NCI-H524 (cell line): ENCODE data around the gene AOC1.
"Not testable (repeated sequence)": the region's sequence is repeated elsewhere in the genome, so short reads cannot be mapped to it uniquely, and the experiment has no call there.

Experiments
- DNase-seq, 2 experiments: peaks; one replicate each; lab custom pipeline; 2025; lab: John Stamatoyannopoulos, UW

The AOC1 gene, protein sequence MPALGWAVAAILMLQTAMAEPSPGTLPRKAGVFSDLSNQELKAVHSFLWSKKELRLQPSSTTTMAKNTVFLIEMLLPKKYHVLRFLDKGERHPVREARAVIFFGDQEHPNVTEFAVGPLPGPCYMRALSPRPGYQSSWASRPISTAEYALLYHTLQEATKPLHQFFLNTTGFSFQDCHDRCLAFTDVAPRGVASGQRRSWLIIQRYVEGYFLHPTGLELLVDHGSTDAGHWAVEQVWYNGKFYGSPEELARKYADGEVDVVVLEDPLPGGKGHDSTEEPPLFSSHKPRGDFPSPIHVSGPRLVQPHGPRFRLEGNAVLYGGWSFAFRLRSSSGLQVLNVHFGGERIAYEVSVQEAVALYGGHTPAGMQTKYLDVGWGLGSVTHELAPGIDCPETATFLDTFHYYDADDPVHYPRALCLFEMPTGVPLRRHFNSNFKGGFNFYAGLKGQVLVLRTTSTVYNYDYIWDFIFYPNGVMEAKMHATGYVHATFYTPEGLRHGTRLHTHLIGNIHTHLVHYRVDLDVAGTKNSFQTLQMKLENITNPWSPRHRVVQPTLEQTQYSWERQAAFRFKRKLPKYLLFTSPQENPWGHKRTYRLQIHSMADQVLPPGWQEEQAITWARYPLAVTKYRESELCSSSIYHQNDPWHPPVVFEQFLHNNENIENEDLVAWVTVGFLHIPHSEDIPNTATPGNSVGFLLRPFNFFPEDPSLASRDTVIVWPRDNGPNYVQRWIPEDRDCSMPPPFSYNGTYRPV

DNA sequence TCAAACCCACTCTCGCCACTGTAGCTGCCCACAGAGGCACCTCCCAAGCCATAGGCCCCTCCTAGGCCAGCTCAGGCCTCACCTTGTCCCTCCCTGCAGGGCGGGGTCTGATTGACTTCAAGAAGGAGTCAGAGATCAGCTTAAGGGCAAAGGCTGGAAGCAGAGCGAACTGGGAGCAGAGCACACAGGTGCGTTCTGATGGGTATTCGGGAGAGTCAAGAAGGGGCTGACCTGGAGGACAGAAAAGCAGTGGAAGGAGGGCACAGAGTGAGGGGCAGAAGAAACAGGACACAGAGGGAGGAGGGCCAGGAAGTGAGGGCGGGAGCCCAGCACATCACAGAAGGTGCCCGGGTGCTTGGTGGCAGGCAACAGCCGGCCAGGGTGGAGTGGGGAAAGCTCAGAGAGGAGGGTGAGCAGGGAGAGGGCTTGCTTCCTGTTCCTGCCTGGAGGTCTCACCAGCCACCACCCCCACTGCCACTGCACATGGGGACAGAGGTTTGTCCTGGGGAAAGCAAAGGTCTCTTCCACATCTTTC is at the start of gene AOC1:
Gene AOC1 (plus strand): TSS at position 147 of the 535 bp plus-strand sequence. CDS start 3,954 bp downstream, outside the sequence.
- DNase-seq: no peak

DNA sequence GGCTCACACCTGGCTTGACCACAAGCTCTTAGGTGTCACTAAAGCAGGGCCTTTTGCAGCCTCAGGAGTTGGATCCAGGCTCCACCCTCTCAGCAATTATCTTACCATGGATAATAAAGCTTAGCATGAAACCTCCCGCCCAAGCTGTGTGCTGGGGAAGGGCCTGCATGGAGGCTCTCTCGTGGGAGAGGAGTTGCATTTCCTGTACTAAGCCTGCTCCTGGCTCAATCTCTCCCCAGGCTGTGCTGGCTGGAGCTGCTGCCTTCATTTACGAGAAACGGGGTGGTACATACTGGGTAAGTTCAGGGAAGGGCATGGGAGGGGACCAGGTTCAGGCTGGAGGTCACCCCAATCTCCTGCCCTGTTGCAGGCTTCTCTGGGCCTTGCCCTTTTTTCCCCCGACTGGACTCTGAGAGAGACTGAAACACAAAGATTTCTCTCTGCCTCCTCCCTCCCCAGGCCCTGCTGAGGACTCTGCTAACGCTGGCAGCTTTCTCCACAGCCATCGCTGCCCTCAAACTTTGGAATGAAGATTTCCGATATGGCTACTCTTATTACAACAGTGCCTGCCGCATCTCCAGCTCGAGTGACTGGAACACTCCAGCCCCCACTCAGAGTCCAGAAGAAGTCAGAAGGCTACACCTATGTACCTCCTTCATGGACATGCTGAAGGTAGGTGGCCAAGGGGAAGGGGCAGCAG is 49.0 kb upstream of the AOC1 start:
- DNase-seq: no peak

DNA sequence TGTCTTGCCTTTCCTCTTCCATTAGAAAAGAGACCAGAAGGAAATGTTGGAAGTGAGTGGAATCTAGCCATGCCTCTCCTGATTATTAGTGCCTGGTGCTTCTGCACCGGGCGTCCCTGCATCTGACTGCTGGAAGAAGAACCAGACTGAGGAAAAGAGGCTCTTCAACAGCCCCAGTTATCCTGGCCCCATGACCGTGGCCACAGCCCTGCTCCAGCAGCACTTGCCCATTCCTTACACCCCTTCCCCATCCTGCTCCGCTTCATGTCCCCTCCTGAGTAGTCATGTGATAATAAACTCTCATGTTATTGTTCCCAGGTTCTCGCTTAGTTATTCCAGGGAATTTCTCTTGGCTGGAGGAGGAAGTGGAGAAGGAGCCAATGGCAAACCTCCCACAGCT is 47.5 kb upstream of the AOC1 start:
- DNase-seq: no peak

DNA sequence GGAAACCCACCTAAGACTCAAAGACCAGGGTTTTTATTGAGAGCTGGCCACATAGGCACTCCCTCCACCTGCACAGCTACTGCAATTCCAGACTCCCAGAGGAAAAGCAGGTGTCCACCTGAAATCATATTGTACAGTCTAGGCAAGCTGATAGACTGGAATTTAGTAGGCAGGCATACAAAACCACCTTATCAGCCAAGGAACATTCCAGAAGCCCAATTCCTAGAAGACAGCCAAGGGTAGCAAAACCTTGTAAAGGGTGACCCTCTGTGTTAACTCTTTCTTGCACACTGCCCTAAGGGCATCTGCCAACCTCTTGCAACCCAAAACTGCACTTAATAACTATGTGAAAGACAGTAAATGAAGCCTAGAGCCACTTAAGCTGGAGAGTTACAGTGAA is 46.5 kb upstream of the AOC1 start:
- no peak for DNase-seq

DNA sequence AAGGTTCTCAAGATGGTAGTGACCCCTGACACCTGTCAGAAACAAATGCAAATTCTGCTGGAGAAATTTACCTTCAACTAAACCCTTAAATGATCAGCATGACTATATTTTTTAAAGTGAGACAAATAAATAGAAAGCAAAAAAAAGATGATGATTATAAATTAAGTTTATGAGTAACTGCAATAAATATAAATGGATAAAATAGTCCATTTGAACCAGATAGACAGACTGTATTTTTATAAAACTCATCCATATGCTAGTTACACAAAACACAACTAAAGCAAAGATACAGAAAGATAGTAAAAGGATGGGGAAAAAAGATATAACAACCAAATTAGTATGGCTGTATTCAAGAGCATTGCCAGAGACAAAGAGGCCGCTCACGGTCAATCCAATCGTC is 45.9 kb upstream of the AOC1 start:
- DNase-seq: no peak

DNA sequence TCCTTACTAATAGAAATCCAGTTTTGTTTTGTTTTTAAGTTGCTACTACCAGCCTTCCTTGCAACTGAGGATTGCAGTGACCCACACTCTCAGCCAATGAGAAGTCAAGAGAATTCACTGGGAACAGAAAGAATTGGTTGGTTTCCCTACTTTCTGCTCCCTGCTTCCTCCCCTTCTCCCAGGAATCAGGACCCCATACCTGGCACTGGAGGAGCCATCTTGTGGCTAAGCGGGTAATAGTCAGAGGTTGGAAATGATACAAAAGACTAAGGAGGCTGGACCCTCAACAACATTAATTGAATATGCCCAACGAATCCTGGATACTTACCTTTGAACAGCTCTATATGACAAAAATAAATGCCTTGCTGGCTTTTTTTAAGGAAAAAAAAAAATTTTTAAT is 45.5 kb upstream of the AOC1 start:
- no peak for DNase-seq

DNA sequence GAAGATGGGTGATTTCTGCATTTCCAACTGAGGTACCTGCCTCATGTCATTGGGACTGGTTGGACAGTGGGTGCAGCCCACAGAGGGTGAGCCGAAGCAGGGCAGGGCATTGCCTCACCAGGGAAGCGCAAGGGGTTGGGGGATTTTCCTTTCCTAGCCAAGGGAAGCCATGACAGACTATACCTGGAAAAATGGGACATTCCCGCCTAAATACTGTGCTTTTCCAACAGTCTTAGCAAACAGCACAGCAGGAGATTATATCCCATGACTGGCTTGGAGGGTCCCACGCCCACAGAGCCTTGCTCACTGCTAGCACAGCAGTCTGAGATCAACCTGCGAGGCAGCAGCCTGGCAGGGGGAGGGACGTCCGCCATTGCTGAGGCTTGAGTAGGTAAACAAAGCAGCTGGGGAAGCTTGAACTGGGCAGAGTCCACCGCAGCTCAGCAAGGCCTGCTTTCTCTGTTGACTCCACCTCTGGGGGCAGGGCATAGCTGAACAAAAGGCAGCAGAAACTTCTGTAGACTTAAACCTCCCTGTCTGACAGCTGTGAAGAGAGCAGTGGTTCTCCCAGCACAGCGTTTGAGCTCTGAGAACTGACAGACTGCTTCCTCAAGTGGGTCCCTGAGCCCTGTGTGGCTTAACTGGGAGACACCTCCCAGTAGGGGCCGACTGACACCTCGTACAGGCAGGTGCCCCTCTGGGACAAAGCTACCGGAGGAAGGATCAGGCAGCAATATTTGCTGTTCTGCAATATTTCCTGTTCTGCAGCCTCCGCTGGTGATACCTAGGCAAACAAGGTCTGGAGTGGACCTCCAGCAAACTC is 44.5 kb upstream of the AOC1 start:
- not testable (repeated sequence) for DNase-seq

DNA sequence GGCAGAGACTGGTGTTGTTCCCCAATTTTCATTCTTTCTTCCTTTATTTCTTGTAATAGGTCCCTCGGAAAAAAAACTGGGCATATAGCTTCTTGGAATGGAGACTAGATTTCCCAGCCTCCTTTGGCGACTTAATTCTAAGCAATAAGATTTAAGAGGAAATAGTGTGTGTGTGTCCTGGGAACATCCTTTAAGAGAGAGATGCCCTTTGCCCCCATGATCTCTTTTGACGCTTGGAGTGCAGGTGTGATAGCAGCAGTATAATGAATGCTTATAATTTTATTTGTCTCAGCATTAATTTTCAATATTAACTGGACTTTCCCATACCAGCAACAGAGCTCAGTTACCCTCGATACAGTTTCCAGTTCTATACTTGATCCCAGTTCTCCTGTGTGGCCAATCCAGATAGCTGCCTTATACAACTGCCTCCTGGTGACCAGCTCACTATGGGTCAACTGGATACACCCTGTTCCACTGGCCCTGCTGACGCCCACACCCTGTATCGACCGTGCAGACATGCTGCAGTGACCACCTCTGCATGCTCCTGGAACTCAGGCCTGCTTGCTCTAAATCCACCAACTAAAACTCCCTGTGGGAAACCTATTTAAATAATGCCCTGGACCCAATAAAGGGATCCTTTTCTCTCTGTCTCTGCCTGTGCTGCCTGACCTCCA is 37.9 kb upstream of the AOC1 start:
- no peak for DNase-seq

DNA sequence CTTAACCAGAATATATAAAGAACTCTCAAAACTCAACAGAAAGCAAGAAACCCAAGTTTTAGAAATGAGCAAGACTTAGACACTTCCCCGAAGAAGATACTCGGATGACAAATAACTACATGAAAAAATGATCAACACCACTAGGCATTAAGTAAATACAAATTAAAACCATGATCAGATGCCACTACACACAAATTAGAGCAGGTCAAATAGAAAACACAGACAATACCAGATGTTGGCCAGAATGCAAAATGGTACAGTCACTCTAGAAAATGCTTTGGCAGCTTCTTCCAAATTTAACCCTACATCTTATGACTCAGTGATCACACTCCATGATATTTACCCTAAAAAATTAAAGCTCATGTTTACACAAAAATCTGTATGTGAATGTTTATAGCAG is 33.3 kb upstream of the AOC1 start:
- DNase-seq: no peak

DNA sequence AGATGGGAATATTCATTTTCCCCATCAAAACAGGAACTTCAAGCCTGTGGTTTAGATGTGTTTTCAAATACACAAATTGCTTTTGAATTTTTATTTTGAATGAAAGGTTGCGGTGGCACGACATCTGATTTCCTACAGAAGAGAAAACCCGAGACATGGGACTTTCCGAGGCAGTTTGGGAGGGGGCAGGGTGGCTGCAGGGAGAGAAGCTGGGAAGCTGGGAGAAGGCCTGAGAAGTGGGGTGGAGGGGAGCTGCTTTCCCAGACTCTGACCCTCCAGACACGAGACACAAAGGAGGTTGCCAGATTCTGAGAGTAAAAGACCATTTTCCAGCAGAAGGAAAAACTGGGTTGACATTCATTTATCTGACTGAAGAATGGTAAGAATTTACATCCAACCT is 32.2 kb upstream of the AOC1 start:
- no peak for DNase-seq

DNA sequence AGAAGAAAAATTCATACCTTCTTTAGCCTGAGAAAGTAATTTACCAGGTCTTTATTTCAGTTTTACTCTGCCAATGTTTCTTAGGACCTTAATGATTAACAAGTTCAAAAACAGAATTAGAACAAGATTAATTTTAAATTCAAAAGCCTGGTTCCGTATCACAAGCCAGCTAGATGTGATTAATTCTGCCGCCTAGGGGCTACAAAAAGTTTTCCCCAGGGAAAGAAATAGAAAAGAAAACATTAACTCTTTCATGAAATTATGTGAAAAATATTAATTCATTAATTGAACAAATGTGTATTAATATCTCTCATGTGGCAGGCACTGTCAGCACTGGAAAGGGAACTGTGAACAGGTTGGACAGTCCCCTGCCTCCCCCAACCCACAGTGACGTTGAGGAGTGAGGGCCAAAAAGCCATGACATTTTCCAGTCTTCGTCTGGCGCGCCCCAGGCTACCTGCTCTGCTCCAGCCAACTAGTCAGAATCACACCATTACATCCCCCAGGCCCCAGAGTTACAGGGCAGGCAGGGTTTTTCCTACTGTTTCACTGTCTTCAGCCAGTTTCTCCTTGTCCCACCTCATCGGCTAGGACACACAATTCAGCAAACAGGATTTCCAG is 31.6 kb upstream of the AOC1 start:
- no peak for DNase-seq

DNA sequence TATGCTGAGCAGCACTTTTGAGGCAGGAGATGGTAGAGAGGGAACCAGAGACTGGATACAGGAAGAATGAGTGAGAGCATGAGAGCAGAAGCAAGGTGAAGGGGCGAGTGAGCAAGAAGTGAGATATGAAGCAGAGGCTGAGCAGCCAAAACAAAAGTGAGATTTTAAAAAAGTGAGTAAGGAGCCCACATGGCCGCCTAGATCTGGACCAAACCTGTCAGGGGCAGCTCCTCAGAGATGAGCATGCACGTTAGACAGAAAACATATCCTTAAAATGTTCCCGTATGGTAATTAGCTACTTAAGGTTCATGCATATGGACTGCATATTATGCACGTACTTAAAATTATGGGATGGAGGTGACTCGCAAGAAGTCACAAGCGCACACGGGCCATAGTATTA is 29.3 kb upstream of the AOC1 start:
- no peak for DNase-seq

DNA sequence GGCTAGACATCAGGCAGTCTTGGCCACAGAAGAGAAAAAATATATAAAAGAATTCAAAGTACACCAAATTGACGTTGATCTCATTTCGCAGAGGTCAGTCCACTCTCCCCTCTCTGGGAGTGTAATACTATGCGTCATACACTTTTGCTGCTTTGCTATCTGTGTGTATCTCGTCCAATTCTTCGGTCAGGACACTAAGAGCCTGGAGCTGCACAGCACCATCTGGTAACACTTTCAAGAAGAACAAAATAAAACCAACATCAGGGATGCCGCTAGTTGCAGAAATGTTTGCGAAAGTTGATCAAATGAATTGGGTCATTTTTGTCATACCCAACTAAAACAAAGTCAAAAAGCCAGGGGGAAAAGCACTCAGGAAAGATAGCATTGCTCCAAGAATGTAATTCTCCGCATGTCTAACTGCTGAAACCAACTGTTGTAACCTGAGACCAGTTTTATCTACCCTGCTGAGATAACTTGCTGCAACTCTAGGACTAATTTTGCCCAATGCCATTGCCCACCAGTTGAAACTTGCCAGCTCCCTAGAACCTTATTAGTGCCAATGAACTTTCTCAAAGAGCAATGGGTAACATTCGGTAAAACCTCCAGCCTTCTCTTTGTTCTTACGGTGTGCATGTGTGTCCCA is 28.7 kb upstream of the AOC1 start:
- DNase-seq: no peak

DNA sequence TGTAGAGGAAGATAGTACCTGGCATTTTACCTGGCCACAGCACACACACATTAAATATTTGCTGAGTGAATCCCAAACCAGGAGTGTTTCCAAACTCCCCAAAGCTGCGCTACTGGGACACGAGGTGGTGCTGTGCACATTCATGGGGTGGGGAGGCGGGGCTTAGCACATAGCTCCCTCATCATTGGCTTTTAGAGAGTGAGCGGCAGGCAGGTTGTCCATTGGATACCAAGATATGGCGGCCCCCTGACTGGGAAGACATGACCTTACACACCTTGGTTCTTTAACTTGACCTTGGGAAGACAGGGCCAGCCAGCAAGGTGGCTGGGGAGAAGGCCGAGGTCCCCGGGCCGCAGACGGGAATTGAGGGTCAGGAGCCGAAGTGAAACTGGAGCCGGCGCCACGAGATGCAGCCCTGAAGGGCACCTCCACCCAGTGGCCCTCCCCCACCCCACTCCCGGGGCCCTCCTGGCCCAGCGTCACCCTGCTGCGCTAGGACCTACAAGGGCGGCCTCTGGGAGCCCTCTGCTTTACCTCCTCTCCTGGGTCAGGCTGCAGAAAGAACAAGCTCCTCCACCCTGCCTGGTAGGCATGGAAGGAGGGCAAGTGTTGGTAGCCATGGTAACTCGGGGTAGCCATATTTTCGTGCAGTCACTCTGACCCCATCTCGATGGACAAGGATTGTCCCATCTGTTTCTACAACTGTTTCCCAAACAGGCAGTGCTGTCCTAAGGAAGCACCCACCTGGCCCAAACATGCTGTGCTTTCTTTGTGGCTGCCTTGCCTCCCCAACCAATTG is 27.7 kb upstream of the AOC1 start:
- DNase-seq: no peak

DNA sequence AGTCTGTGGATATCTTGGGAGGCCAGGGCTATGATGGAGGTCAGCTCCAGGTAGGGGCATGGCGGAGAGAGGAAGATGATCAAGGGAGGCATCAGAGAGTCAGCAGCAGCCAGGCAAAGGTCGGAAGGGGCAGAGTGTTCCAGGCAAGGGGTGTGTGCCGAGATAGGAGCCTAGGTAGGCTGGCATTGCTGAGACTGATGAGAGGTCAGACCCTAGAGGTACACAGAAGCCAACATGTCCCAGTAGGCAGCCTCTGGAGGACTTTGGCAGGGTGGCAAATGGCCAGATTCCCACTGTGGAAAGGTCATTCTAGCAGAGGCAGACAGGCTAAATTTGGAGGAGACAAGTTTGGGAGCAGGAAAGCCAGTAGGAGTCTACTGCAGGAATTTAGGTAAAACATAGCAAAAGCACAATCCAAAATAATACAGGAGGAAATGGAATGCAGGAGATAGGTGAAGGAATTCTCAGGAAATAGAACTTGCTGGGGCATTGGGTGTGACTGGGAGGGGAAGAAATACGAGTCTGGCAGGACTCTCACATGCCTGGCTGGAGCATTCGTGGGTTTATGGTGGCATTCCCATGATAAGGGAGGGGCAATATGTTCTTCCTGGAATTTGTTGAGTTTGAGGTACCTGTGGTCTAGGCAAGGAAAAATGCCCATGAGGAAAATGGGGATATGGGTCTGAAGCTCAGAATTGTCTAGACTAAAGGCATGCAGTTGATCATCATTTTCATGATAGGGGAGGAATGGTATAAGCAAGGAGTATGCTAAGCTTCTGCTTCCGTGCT is 26.1 kb upstream of the AOC1 start:
- no peak for DNase-seq

DNA sequence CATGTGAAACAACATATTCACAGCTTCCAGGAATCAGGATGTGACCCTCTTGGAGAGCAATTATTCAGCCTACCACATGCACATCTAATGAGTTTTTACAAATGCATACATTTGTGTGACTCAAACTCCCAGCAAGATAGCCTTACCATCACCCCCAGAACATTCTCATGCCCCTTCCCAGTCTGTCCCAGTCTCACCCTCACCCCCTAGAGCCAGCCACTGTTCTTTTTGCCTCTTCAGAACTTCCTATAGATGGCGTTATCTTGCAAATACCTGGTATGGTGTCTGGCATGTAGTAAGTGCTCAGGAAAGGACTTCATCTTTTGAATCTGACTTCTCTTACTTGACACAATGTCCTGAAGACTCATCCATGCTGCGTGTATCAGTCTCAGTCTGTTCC is 23.9 kb upstream of the AOC1 start:
- DNase-seq: peak in 1 of 2 experiments; percentile 18

DNA sequence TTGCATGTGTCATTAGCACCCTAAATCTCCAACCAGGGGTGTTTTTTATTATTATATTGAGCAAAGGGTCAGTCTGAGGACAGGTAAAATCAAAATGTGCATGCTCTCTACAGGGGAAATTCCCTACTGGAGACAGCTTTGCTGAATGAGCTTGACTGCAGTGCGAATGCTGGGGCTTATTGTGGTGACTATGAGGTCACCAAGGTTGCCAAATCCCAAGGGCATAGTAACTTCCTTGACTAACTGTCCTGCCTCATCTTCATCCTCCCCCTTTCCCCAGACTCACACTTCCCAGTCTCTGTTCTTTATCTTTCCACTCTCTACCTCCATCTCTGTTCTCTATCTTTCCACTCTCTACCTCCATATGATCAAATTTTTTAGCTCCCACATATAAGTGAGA is 22.9 kb upstream of the AOC1 start:
- no peak for DNase-seq

DNA sequence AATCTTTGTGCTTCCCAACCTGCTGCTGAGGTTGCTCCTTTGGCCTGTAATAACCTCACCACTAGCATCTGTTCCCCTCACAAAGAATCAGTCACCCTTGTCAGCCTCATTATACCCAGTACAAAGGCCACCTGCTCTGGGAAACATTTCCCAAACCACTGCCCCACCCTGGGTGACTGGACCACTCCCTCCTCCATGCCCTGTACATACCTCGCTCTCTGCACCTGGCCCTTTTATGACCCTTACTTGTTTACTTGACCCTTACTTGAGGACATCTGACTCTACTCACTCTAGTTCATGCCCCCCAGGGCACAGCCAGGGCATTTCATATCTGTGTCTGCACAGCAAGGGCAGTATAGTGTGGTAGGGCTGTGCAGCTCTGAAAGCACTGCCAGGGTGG is 21.4 kb upstream of the AOC1 start:
- no peak for DNase-seq

DNA sequence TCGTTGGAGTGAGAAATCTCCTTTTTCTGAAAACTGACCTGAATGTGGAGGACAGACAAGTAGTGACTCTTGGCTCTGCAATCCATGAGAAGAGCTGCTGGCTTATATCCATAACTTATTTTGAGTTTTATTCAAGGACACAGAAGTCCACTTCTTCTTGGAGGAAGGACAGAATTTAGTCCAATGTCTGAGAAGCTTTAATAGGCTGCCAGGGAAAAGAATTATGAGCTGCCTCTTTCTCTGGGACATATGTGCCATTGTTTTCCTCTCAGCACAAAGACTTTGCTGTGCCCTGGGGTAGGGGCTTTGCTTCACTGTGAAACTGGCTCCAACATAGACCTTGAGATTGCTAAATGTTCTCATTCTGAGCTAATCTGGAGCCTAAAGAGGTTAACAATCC is 20.5 kb upstream of the AOC1 start:
- DNase-seq: no peak
